ENCODE measurements around the gene RBM41. TPM values are rescaled to one million over a fixed set of nuclear protein-coding genes. Genes with fewer than 3 reads are reported as not detected.

Gene RBM41
- total RNA-seq, 4 donors from 2014 or later: 10.5 to 17.9 (median 13.8) TPM

DNA sequence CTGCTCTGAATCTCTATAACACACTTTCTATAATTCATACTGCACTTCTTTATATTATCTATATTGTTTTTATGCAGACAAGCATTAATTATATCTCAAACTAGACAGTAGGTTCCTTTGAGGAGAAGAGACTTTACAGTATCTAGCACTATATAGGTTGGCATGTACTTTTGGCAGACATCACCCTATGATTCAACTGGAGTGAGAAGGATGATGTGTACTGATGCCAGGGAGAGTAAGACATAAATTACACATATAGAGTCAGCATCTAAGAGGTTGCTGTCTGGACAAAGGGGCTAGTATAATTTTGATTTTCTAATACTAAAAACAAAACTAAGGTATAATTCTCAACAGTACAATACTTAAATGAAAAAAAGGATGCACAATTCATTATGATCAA lies 5.1 kb upstream of the RBM41 start:
- no peak for TF ChIP-seq POLR2A (IDR thresholded peaks at IDR 0.05)
- TF ChIP-seq, protein P1, sequence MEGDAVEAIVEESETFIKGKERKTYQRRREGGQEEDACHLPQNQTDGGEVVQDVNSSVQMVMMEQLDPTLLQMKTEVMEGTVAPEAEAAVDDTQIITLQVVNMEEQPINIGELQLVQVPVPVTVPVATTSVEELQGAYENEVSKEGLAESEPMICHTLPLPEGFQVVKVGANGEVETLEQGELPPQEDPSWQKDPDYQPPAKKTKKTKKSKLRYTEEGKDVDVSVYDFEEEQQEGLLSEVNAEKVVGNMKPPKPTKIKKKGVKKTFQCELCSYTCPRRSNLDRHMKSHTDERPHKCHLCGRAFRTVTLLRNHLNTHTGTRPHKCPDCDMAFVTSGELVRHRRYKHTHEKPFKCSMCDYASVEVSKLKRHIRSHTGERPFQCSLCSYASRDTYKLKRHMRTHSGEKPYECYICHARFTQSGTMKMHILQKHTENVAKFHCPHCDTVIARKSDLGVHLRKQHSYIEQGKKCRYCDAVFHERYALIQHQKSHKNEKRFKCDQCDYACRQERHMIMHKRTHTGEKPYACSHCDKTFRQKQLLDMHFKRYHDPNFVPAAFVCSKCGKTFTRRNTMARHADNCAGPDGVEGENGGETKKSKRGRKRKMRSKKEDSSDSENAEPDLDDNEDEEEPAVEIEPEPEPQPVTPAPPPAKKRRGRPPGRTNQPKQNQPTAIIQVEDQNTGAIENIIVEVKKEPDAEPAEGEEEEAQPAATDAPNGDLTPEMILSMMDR (IDR thresholded peaks at IDR 0.05): no peak
- intact Hi-C loops (cut with DNase I): no loop called here
- no peak overlapping the region for H3K4me3 ChIP-seq
- no peak for DNase-seq
- H3K4me1 ChIP-seq: no peaks in the 10 kb centered on the region
- H3K27ac ChIP-seq: no peak overlapping the region
- H3K9me3 ChIP-seq: no peaks in the 10 kb centered on the region
- H3K36me3 ChIP-seq: no peaks in the 10 kb centered on the region
- no peaks in the 10 kb centered on the region for H3K27me3 ChIP-seq

DNA sequence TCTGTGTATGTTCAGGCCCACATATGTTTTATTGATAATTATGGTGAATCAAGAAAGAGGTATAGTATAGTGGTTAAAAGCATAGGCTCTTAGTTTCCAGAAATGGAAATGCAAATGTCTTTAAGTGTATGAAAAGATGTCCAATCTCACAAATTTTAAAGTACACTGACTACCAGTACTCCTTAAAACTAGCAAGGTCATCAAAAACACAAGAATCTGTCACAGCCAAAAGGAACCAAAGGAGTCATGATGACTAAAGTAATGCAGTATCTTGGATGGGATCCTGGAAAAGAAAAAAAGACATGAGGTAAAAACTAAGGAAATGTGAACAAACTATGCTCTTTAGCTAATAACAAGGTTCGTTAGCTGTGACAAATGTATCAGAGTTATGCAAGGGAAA lies 661 bp upstream of the RBM41 start:
- Histone ChIP-seq H3K36me3 (peaks cover 0 to 24% (median 0%) of the 10 kb centered on the region in 3 donors), H3K27ac (peak overlapping the region in 3 of 4 donors; percentile 67 to 82 (median 76)), H3K9me3 (no peaks in the 10 kb centered on the region), H3K4me1 (peaks cover 0 to 12% (median 0%) of the 10 kb centered on the region in 3 donors), H3K4me3 (peak overlapping the region in 2 of 4 donors; percentile 63 to 73), H3K27me3 (no peaks in the 10 kb centered on the region)
- intact Hi-C loops (cut with DNase I): no loop called here
- TF ChIP-seq, protein P1 (IDR thresholded peaks at IDR 0.05): no peak
- TF ChIP-seq POLR2A (IDR thresholded peaks at IDR 0.05): no peak
- DNase-seq: no peak
- WGBS, 2 donors: 82 to 93% methylated on average over 1 of the region's 1 CpG

DNA sequence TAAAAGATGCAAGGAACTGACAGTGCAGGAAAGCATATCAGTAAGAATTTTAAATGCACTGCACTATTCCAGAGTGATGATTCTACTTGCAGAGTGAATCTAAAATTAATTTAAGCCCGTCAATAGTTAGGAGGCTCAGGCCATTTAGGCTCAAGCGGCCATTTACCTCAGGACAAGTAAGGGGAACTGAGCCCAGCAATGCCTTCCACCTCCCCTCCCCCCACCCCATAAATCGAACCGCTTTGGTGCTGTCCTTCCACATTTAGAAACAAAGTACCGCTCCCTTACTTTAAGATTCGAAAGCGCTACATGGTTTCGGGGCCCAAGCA lies 665 bp downstream of the RBM41 start:
- Histone ChIP-seq H3K4me3 (peak overlapping the region; percentile 54 to 73 (median 60)), H3K4me1 (peaks cover 0 to 12% (median 0%) of the 10 kb centered on the region in 3 donors), H3K36me3 (peaks cover 0 to 37% (median 0%) of the 10 kb centered on the region in 3 donors), H3K27ac (peak overlapping the region; percentile 53 to 82 (median 72)), H3K9me3 (no peaks in the 10 kb centered on the region), H3K27me3 (no peaks in the 10 kb centered on the region)
- WGBS, 2 donors: 0 to 29% methylated on average over 2 to 5 of the region's 8 CpGs
- no peak for DNase-seq
- TF ChIP-seq, protein P1 (IDR thresholded peaks at IDR 0.05): no peak
- no peak for TF ChIP-seq POLR2A (IDR thresholded peaks at IDR 0.05)
- intact Hi-C loops (cut with DNase I): no loop called here

DNA sequence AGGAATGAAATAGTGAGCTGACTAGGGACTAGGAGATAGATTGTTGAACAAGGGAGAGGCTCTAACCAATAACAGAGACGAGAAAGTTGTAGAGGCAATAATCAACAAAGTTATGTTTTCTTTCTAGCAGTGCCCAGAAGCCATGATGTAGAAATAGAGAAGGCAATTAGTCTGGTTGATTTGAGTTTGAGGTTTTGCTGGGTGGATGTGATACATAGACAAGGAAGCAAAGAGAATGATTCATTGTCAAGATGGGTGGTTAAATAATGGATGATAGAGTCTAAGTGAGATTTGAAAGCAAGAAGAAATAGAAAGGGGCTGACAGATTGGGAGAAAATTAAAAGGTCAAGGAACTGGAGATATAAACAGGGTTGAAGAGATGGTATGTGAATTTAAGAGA lies 11.2 kb downstream of the RBM41 start:
- no peaks in the 10 kb centered on the region for H3K27me3 ChIP-seq
- H3K9me3 ChIP-seq: no peaks in the 10 kb centered on the region
- WGBS, 2 donors: 90 to 100% methylated on average over 1 of the region's 1 CpG
- H3K4me1 ChIP-seq: no peaks in the 10 kb centered on the region
- TF ChIP-seq, protein P1 (IDR thresholded peaks at IDR 0.05): no peak
- TF ChIP-seq POLR2A (IDR thresholded peaks at IDR 0.05): no peak
- no peak for DNase-seq
- intact Hi-C loops (cut with DNase I): no loop called here
- no peak overlapping the region for H3K4me3 ChIP-seq
- H3K27ac ChIP-seq: no peak overlapping the region
- H3K36me3 ChIP-seq: peaks cover 0 to 25% (median 0%) of the 10 kb centered on the region in 3 donors

DNA sequence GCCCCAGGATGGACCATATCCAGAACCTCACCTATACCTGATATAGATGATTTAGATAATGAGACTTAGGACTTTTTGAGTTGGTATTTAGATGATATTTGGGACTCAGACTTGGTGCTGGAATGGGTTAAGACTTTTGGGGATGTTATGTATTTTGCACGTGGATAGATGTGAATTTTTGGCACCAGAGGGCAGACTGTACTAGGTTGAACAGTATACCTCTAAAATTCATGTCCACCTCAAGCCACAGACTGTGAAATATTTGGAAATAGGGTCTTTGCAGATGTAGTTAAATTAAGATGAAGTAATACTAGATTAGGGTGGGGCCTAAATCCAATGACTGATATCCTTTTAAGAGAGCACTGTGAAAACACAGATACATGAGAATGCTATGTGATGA lies 15.6 kb downstream of the RBM41 start:
- no peak for DNase-seq
- H3K36me3 ChIP-seq: peaks cover 0 to 20% (median 0%) of the 10 kb centered on the region in 3 donors
- no peaks in the 10 kb centered on the region for H3K27me3 ChIP-seq
- no peak overlapping the region for H3K27ac ChIP-seq
- H3K9me3 ChIP-seq: no peaks in the 10 kb centered on the region
- TF ChIP-seq, protein P1 (IDR thresholded peaks at IDR 0.05): peak in 1 of 6 experiments; percentile 12
- no peak for TF ChIP-seq POLR2A (IDR thresholded peaks at IDR 0.05)
- no peaks in the 10 kb centered on the region for H3K4me1 ChIP-seq
- WGBS, 2 donors: 0 to 27% methylated on average over 1 of the region's 1 CpG
- no peak overlapping the region for H3K4me3 ChIP-seq
- intact Hi-C loops (cut with DNase I): no loop called here

All from esophagus squamous epithelium (tissue), 5 donors.